22Rv1 (cell line): ENCODE results near the gene PDP2.

Experiments used
- H3K27ac ChIP-seq: fragments of 450-650 bp; 2 replicates; pipeline ENCODE4 v1.5.1; 2017
- ZFX ChIP-seq: fragments of 450-650 bp; IDR thresholded peaks from 2 replicates; pipeline ENCODE4 v1.6.1; 2017; ENCODE audit warnings: antibody characterized with exemption, borderline replicate concordance
- TF ChIP-seq, protein P1 (sequence below): fragments of 450-650 bp; IDR thresholded peaks from 2 replicates; pipeline ENCODE4 v1.5.1; 2017; ENCODE audit warnings: mild to moderate bottlenecking

The PDP2 gene

GRCh38 chr16:66917741-66918140 lies 37.4 kb downstream of the PDP2 start:
- TF ChIP-seq ZFX = no peak
- TF ChIP-seq, protein P1, sequence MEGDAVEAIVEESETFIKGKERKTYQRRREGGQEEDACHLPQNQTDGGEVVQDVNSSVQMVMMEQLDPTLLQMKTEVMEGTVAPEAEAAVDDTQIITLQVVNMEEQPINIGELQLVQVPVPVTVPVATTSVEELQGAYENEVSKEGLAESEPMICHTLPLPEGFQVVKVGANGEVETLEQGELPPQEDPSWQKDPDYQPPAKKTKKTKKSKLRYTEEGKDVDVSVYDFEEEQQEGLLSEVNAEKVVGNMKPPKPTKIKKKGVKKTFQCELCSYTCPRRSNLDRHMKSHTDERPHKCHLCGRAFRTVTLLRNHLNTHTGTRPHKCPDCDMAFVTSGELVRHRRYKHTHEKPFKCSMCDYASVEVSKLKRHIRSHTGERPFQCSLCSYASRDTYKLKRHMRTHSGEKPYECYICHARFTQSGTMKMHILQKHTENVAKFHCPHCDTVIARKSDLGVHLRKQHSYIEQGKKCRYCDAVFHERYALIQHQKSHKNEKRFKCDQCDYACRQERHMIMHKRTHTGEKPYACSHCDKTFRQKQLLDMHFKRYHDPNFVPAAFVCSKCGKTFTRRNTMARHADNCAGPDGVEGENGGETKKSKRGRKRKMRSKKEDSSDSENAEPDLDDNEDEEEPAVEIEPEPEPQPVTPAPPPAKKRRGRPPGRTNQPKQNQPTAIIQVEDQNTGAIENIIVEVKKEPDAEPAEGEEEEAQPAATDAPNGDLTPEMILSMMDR = no peak
- H3K27ac ChIP-seq = no peak overlapping the region

GRCh38 chr16:66918355-66918754 lies 38.0 kb downstream of the PDP2 start:
- TF ChIP-seq, protein P1 = no peak
- TF ChIP-seq ZFX = no peak
- H3K27ac ChIP-seq = no peak overlapping the region

GRCh38 chr16:66918803-66919568 lies 38.7 kb downstream of the PDP2 start, which contains the start of gene CDH16:
Gene CDH16 (minus strand): TSS chr16:66918885. CDS start chr16:66918065, 820 bp downstream.
- TF ChIP-seq, protein P1 = no peak
- TF ChIP-seq ZFX = no peak
- H3K27ac ChIP-seq = no peak within 1 kb of the TSS

- TF ChIP-seq, protein P1 = no peak
- TF ChIP-seq ZFX = no peak
- no peak overlapping the region for H3K27ac ChIP-seq
Observed at GRCh38 chr16:66919569-66920298, 39.4 kb downstream of the PDP2 start.

DNA sequence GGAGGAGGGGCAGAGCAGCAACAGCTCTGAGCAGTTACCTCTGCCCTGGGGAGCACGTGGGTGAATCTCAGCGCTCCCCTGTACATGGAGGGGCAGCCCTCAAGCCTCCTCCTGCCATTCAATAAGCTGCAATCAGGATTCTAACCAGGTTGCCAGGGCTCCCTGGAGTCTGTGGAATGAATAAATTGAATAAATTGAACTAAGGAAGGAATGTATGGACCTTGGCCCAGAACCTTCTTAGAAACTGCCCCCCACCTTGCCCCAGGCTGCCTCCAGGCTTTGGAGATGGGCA lies 39.9 kb downstream of the PDP2 start:
- TF ChIP-seq, protein P1 = no peak
- TF ChIP-seq ZFX = no peak

DNA sequence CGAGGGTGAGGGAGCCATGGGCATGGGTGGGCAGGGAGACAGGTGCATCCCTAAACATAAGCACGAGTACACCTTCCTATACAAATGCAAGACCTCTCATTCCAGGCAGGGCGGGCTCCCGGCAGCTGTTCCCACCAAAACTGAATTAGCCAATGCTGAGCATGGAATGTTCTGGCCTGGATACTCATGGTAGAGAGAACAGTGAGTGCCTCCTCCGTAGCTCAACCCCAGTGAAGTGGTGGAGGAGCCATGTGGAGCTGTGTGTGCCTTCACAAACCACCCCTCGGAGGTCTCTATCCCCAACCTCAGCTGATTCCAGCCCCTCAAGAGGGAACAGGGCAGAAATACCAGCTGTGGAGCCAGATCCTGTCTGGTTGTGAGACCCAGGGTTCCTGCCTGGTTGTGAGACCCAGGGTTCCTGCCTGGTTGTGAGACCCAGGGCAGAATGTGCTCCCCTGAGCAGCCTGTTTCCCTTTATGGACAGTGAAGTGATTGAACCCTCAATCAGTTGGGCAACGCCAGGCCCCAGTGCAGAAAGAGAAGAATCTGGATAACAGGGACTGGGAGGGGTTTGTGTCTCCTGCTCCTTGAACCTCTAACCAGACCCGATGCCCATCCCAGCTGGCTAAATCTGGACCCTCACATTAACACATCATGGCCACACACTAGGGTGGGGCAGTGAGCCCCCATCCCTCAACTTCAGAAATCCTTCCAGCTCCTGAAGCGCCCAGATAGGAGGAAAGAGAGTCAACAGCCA lies 40.8 kb downstream of the PDP2 start:
- no peak for TF ChIP-seq ZFX
- TF ChIP-seq, protein P1 = no peak
- H3K27ac ChIP-seq = no peak overlapping the region

More for the DNA sequence above, 39.9 kb downstream of the PDP2 start:
- H3K27ac ChIP-seq = no peak overlapping the region
